Liver (tissue), 9 donors: Measurements from ENCODE around the gene SDF4. TPM values are rescaled to one million over a fixed set of nuclear protein-coding genes. Genes with fewer than 3 reads are reported as not detected.

Experiments
- DNase-seq: peaks from one replicate; pipeline ENCODE4 v3.0.0-alpha.2; 2017; ENCODE audit warnings: low spot score
- H3K27ac ChIP-seq, 2 donors: one replicate each; pipeline ENCODE4 v1.7.0; 2013; ENCODE audit warnings: inconsistent platforms in 2 of 2, low read length in 2 of 2, control low read depth in 1 of 2, low read depth in 1 of 2, mild to moderate bottlenecking in 1 of 2
- H3K27me3 ChIP-seq, 4 donors: one replicate each; pipeline versions ENCODE4 v1.6.1 to v1.7.0; 2013; ENCODE audit warnings: low read length in 3 of 4, inconsistent platforms in 1 of 4, mild to moderate bottlenecking in 1 of 4, moderate library complexity in 1 of 4; ENCODE audit not compliant: control insufficient read depth in 4 of 4, insufficient read depth in 4 of 4
- H3K36me3 ChIP-seq, 4 donors: one replicate each; pipeline versions ENCODE4 v1.6.1 to v1.7.0; 2013; ENCODE audit warnings: low read length in 3 of 4, mild to moderate bottlenecking in 3 of 4, low read depth in 1 of 4, moderate library complexity in 1 of 4; ENCODE audit not compliant: control insufficient read depth in 4 of 4, insufficient read depth in 3 of 4
- H3K4me1 ChIP-seq, 4 donors: one replicate each; pipeline versions ENCODE4 v1.6.1 to v1.7.0; 2013; ENCODE audit warnings: low read length in 3 of 4, mild to moderate bottlenecking in 3 of 4, moderate library complexity in 1 of 4; ENCODE audit not compliant: control insufficient read depth in 4 of 4, insufficient read depth in 4 of 4
- H3K4me3 ChIP-seq, 3 donors: one replicate each; pipeline versions ENCODE4 v1.6.1 to v1.7.0; 2013; ENCODE audit warnings: low read length in 3 of 3, control low read depth in 1 of 3, low read depth in 1 of 3, mild to moderate bottlenecking in 1 of 3
- H3K9ac ChIP-seq, 2 donors: one replicate each; pipeline ENCODE4 v1.7.0; 2013; ENCODE audit warnings: low read length in 2 of 2, mild to moderate bottlenecking in 2 of 2, moderate library complexity in 2 of 2, control low read depth in 1 of 2, low read depth in 1 of 2
- H3K9me3 ChIP-seq, 4 donors: one replicate each; pipeline versions ENCODE4 v1.6.1 to v1.7.0; 2013; ENCODE audit warnings: low read length in 3 of 4; ENCODE audit not compliant: control insufficient read depth in 4 of 4
- ATF3 ChIP-seq: IDR thresholded peaks from 2 replicates; pipeline ENCODE4 v1.6.1; 2016; ENCODE audit warnings: antibody characterized with exemption
- CTCF ChIP-seq: fragments of 150-350 bp; IDR thresholded peaks from 2 replicates; pipeline ENCODE4 v1.5.1; 2017; ENCODE audit warnings: improper control_type of control experiment, low read depth, low read length; ENCODE audit not compliant: missing input control
- EGR1 ChIP-seq, 2 donors: IDR thresholded peaks; 2 replicates each; pipeline ENCODE4 v1.6.1; 2016 to 2018; ENCODE audit warnings: antibody characterized with exemption in 2 of 2, low read depth in 2 of 2
- HNF4A ChIP-seq, 2 donors: conservative IDR thresholded peaks; 2 replicates each; pipeline ENCODE4 v1.6.1; 2016; ENCODE audit warnings: antibody characterized with exemption in 2 of 2, mild to moderate bottlenecking in 2 of 2
- RXRA ChIP-seq, 2 donors: IDR thresholded peaks; 2 replicates each; pipeline ENCODE4 v1.6.1; 2017 to 2018; ENCODE audit warnings: antibody characterized with exemption in 2 of 2, mild to moderate bottlenecking in 1 of 2
- SP1 ChIP-seq: IDR thresholded peaks from 2 replicates; pipeline ENCODE4 v1.6.1; 2018; ENCODE audit warnings: antibody characterized with exemption, mild to moderate bottlenecking
- TAF1 ChIP-seq: conservative IDR thresholded peaks from 2 replicates; pipeline ENCODE4 v1.6.1; 2016; ENCODE audit warnings: antibody characterized with exemption, mild to moderate bottlenecking
- YY1 ChIP-seq: IDR thresholded peaks from 2 replicates; pipeline ENCODE4 v1.6.1; 2016; ENCODE audit warnings: antibody characterized with exemption, mild to moderate bottlenecking
- ZBTB33 ChIP-seq: IDR thresholded peaks from 2 replicates; pipeline ENCODE4 v1.6.1; 2016; ENCODE audit warnings: antibody characterized with exemption
- WGBS: extraction: QIAGEN DNeasy Blood & Tissue Kit; methylation state at CpG from one replicate; pipeline ENCODE4 v1.1.7; 2013; 5-methylcytosine and 5-hydroxymethylcytosine counted together
- polyA plus RNA-seq, 2 donors: library from polyadenylated mRNA; stranded (reverse) in 1 of 2; unstranded in 1 of 2; fragments of 200-250 nt in 1 of 2; fragments of >200 nt in 1 of 2; fragmentation: Nextera tagmentation in 1 of 2; extraction: Ambion mirVana in 1 of 2; gene quantifications; one replicate each; pipeline versions ENCODE4 v1.2.1 to v1.2.3, GENCODE V29; 2013 to 2015
- total RNA-seq, 2 donors: library from RNA; depleted of rRNA; stranded (reverse); fragments of >200 nt; gene quantifications; one replicate each; pipeline ENCODE4 v1.2.3, GENCODE V29; 2014
- TF ChIP-seq, protein P1 (sequence below): IDR thresholded peaks from 2 replicates; pipeline ENCODE4 v1.6.1; 2016; ENCODE audit warnings: antibody characterized with exemption, mild to moderate bottlenecking
- TF ChIP-seq, protein P2 (sequence below): IDR thresholded peaks from 2 replicates; pipeline ENCODE4 v1.6.1; 2016; ENCODE audit warnings: antibody characterized with exemption
- donor health status: healthy.
- donor health status: healthy.
- donor health status: healthy.
- donor health status: healthy.
- donor health status: healthy.

SDF4 gene
- total and polyA plus RNA-seq, 4 donors = 48.7 to 180 (median 75.9) TPM

DNA sequence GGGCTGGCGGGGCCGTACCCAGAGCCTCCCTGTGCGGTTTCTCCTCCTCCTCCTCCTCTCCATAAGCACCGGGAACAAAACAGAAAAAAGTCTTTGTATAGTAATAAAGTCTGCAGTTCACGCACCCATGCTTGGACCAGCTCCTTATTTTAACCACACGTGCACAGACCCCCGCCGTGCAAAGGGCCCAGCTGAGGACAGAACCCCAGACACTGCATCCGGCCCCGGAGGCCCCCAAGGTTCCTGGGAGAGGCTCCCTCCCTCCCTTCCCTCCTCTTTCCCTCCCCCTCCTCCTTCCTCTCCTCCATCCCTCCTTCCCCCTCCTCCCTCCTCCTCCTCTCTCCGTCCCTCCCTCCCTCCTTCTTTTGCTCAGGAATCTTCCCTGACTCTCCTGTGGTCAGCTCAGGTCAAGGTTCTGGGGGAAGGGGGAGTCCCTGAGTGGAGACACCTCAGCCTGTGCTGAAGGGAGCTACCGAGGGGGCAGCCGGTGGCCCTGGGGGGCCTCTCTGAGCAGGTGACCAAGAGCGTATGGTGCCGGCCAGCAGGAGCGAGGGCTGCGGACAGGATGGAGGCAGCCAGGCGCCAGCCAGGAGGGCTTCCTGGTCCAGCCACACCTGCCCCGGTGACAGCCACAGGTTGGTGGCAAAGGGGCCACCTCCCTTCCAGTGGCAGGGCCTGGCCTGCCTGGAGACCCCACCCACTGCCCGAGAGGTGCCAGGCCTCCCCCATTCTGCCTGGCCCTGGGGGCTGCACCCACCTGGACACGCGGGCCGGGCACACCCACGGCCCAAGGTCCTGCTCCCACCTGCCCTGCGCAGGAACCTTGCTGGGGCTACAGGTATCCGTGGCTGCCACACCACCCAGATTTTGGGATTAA is 61.3 kb downstream of the SDF4 start:
- H3K27ac ChIP-seq = no peak overlapping the region
- H3K9me3 ChIP-seq = no peaks in the 10 kb centered on the region
- 64% methylated on average over 26 of the region's 26 CpGs for WGBS
- TF ChIP-seq ATF3 (no peak), CTCF (no peak), TAF1 (no peak), HNF4A (conservative IDR thresholded peaks at IDR 0.05) (no peak), YY1 (no peak), EGR1 (IDR thresholded peaks at IDR 0.05; ENCODE audit: low read depth in 2 of 2) (no peak), RXRA (IDR thresholded peaks at IDR 0.05) (no peak), ZBTB33 (no peak), SP1 (no peak)
- TF ChIP-seq, protein P1, sequence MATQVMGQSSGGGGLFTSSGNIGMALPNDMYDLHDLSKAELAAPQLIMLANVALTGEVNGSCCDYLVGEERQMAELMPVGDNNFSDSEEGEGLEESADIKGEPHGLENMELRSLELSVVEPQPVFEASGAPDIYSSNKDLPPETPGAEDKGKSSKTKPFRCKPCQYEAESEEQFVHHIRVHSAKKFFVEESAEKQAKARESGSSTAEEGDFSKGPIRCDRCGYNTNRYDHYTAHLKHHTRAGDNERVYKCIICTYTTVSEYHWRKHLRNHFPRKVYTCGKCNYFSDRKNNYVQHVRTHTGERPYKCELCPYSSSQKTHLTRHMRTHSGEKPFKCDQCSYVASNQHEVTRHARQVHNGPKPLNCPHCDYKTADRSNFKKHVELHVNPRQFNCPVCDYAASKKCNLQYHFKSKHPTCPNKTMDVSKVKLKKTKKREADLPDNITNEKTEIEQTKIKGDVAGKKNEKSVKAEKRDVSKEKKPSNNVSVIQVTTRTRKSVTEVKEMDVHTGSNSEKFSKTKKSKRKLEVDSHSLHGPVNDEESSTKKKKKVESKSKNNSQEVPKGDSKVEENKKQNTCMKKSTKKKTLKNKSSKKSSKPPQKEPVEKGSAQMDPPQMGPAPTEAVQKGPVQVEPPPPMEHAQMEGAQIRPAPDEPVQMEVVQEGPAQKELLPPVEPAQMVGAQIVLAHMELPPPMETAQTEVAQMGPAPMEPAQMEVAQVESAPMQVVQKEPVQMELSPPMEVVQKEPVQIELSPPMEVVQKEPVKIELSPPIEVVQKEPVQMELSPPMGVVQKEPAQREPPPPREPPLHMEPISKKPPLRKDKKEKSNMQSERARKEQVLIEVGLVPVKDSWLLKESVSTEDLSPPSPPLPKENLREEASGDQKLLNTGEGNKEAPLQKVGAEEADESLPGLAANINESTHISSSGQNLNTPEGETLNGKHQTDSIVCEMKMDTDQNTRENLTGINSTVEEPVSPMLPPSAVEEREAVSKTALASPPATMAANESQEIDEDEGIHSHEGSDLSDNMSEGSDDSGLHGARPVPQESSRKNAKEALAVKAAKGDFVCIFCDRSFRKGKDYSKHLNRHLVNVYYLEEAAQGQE = no peak
- TF ChIP-seq, protein P2, sequence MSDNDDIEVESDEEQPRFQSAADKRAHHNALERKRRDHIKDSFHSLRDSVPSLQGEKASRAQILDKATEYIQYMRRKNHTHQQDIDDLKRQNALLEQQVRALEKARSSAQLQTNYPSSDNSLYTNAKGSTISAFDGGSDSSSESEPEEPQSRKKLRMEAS = no peak
- no peak overlapping the region for H3K9ac ChIP-seq
- no peaks in the 10 kb centered on the region for H3K36me3 ChIP-seq
- no peaks in the 10 kb centered on the region for H3K4me1 ChIP-seq
- peaks cover 0 to 17% (median 3%) of the 10 kb centered on the region in 4 donors for H3K27me3 ChIP-seq
- DNase-seq = no peak
- no peak overlapping the region for H3K4me3 ChIP-seq
